Superior temporal gyrus (tissue), 1 donor: ENCODE data around the gene RHOB.
A peak's percentile ranks its signal among the peaks of the same experiment; 100 is the strongest.
"Not testable (repeated sequence)": the region's sequence is repeated elsewhere in the genome, so short reads cannot be mapped to it uniquely, and the experiment has no call there.

Experiments
- DNase-seq: peaks from one replicate; pipeline ENCODE4 v3.0.0-alpha.2; 2016; ENCODE audit errors: extremely low spot score

The RHOB gene

DNA sequence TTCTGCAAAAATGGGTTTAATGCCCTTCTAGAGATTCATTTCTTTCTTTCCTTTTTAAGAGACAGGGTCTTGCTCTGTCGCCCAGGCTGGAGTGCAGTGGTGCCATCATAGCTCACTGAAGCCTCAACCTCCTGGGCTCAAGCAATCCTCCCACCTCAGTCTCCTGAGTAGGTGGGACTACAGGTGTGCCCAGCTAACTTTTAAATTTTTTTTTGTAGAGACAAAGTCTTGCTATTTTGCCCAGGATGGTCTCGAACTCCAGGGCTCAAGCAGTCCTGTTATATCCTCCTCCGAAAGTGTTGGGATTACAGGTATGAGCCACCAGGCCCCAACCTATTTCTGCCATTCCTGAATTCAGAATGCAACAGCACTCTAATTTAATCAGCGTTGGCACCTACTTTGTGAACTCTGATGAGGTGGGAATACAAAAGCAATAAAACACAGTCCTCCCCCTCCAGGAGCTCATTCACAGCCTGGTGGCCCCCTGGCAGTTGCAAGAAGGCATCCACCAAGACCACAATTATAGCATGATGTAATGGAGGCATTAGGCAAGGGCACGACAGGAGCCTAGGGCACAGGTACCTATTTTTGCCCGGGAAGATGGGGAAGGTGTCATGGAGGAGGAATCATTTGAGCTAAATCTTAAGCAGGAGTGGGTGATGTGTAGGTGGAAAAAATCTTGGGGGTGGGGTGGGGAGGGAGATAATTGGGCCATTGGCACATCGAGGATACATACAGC, 5.1 kb downstream of the RHOB start:
- DNase-seq: no peak

GRCh38 chr2:20452551-20452950, 5.7 kb downstream of the RHOB start:
- peak; percentile 63 for DNase-seq

GRCh38 chr2:20453087-20453486, 6.2 kb downstream of the RHOB start:
- DNase-seq: no peak

- no peak for DNase-seq
Measured at GRCh38 chr2:20454036-20454981, 7.4 kb downstream of the RHOB start.

DNA sequence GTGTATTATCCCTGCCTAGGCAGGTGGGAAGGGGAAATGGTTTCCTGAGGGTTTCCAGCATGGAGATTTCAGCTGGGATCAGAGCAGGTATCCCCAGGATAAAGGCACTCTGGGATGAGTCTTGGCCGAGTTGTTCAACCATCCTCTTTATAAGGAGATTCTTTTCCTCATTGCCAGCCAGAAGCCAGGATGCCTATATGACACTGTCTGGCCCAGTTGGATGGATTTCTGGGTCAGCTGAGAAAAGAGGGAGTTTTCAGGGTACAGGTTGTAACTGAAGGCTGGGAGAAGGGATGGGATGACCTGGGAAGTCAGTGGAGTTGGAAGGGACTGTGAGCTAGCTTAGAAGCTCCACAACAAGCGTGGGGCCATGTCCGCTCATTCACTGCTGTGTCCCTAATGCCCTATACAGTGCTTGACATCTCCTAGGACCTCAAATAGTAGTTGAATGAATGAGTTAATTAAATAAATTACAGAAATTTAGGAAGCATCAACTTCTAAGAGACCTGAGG, 8.3 kb downstream of the RHOB start:
- no peak for DNase-seq

- no peak for DNase-seq
Measured at GRCh38 chr2:20456116-20456571, 9.3 kb downstream of the RHOB start.

GRCh38 chr2:20456636-20457426, 10.0 kb downstream of the RHOB start:
- no peak for DNase-seq

- no peak for DNase-seq
Measured at GRCh38 chr2:20457661-20458630, 11.1 kb downstream of the RHOB start.

- not testable (repeated sequence) for DNase-seq
Measured at GRCh38 chr2:20458737-20459484, 12.0 kb downstream of the RHOB start.

DNA sequence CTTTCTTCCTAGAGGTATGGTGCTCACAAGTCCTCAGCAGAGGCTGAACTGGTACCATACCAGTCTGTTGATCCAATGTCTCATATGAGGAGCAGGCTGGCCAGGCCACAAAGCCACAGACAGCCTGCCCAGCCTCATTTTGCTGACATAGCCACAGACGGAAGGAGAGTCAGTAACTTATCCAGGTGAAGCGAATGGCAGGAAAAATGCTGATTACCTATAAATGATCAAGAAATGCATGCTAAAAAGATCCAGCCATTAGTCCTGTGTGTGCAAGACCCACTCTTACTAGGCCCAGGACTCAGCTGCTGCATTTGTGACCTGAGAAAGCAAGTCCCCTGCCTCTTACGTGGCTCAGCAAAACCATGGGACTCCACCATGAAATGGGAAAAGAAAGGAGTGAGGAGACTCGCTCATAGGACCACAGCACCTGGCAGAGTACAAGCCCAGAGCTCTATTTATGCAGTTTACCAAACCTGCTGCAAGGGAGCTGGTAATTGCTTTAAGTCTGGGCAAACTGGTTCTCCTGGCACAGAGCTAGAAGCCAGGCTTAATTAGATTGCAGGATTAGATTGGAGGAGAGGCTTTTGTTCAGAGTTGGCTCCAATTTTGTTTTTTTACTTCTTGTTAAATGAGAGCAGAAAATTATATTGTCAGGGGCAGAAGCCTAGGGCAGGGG, 19.0 kb downstream of the RHOB start:
- DNase-seq: peak; percentile 44

- no peak for DNase-seq
Measured at GRCh38 chr2:20467789-20468548, 21.1 kb downstream of the RHOB start.

DNA sequence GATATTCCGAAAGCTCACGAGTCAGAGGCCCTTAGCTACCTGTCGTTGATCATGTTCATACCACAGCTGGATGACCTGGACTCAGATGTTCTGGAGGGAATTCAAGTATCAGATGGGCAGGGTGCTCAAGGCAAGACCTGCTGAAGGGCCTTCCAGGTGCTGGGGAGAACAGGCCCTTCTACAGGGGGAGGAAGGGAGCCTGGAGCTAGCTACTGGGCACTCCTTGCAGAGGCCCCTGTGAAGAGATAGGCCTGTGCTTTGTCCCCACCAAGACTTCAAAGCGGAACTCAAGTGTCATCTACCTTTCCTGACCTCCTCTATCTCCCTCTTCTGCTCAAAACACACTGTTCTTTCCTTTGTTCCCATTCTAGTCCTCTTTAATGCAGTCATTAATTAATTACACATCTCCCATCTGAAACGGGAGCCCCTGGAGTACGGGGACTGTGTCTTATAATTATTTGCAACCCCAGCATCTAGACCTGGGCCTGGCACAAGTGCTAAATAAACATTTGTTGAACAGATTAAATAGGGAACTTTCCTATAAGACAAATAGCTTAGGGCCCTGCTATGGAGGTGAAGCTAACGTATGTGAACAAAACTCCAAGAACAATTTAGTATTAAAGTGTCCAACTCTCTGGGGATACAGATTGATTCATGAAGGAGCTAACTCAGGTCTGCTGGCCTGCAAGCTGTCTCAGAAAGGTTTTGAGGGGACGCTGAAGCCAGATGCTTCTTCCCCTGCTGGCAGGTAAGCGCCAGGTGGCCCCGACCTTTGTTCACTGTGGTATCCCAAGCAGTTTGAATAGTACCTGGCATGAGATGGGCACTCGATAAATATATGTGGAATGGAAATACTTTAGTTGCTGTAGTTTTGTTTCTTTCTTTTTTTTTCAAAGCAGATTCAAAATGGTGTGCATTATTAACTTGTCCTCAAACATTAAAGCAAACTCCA, 22.0 kb downstream of the RHOB start:
- DNase-seq: no peak

DNA sequence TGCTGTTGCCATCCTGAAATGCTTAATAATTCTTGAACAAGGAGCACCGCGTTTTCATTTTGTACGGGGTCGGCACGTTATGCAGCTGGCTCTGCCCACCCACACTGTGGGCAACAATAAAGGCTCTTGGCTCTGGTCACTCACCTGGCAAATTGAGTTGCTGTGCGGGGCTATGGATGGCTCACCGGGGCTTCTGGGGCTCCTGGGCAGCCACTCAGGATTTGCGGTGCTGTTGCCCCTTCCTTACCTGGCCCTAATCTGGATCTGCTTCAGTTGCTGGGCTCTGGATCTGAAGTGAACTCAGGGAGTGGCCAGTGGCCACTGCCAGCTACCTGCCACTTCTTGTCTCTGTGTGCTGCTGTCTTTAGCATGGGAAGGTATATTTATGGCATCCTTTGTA, 22.7 kb downstream of the RHOB start:
- no peak for DNase-seq

DNA sequence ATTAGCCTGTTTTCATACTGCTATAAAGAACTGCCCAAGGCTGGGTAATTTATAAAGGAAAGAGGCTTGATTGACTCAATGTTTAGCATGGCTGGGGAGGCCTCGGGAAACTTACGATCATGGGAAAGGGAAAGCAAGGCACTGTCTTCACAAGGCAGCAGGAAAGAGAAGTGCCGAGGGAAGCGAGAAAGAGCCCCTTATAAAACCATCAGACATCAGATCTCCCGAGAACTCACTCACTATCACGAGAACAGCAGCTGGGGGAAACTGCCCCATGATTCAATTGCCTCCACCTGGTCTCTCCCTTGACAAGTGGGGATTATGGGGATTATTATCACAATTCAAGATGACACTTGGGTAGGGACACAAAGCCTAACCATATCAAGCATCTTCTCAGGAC, 23.3 kb downstream of the RHOB start:
- no peak for DNase-seq

GRCh38 chr2:20471148-20471547, 24.3 kb downstream of the RHOB start:
- no peak for DNase-seq

GRCh38 chr2:20471902-20472559, 25.2 kb downstream of the RHOB start:
- no peak for DNase-seq

GRCh38 chr2:20472569-20472968, 25.7 kb downstream of the RHOB start:
- DNase-seq: no peak
